Astrocyte (in vitro differentiated cells and primary cell): ENCODE data around the gene ARHGAP25. TPM values are rescaled to one million over a fixed set of nuclear protein-coding genes. Genes with fewer than 3 reads are reported as not detected.

ENCODE experiments used
- DNase-seq: peaks from one replicate; pipeline ENCODE4 v3.0.0-alpha.2; 2010; ENCODE audit warnings: low read depth
- FAIRE-seq: peaks from 2 replicates; lab custom pipeline; 2011; peaks lifted over from hg19 to GRCh38; lab: Jason Lieb, UNC
- H2AFZ ChIP-seq: 2 replicates; pipeline ENCODE4 v1.6.0; 2012; ENCODE audit warnings: low read depth, low read length, inconsistent platforms
- H3K27ac ChIP-seq: 2 replicates; pipeline ENCODE4 v1.5.1; 2011; ENCODE audit warnings: low read depth, low read length, inconsistent platforms
- H3K27me3 ChIP-seq: 2 replicates; pipeline ENCODE4 v1.6.0; 2011; ENCODE audit warnings: low read length, inconsistent platforms; ENCODE audit not compliant: insufficient read depth
- H3K36me3 ChIP-seq: 2 replicates; pipeline ENCODE4 v1.5.1; 2011; ENCODE audit warnings: low read length, inconsistent platforms; ENCODE audit not compliant: insufficient read depth
- H3K4me1 ChIP-seq: 2 replicates; pipeline ENCODE4 v1.5.1; 2011; ENCODE audit warnings: low read length, inconsistent platforms; ENCODE audit not compliant: insufficient read depth
- H3K4me2 ChIP-seq: 2 replicates; pipeline ENCODE4 v1.6.0; 2012; ENCODE audit warnings: low read length, inconsistent platforms
- H3K4me3 ChIP-seq: 2 replicates; pipeline ENCODE4 v1.5.1; 2011; ENCODE audit warnings: low read depth, mild to moderate bottlenecking, low read length, inconsistent platforms; ENCODE audit not compliant: insufficient read depth
- H3K79me2 ChIP-seq: 2 replicates; pipeline ENCODE4 v1.6.0; 2012; ENCODE audit warnings: mild to moderate bottlenecking, low read length, inconsistent platforms; ENCODE audit not compliant: insufficient read depth
- H3K9ac ChIP-seq: 2 replicates; pipeline ENCODE4 v1.6.0; 2012; ENCODE audit warnings: mild to moderate bottlenecking, low read length, inconsistent platforms
- H3K9me3 ChIP-seq: 2 replicates; pipeline ENCODE4 v1.5.1; 2012; ENCODE audit warnings: low read depth, mild to moderate bottlenecking, low read length, inconsistent platforms; ENCODE audit not compliant: insufficient read depth
- H4K20me1 ChIP-seq: 2 replicates; pipeline ENCODE4 v1.6.0; 2012; ENCODE audit warnings: low read length, inconsistent platforms; ENCODE audit not compliant: insufficient read depth
- H3K27ac Mint-ChIP-seq: one replicate; pipeline ENCODE4 v1.8.0; 2021; ENCODE audit warnings: mild to moderate bottlenecking, mixed read lengths; ENCODE audit not compliant: unreplicated experiment
- H3K27me3 Mint-ChIP-seq: one replicate; pipeline ENCODE4 v1.8.0; 2021; ENCODE audit warnings: low read depth, mixed read lengths; ENCODE audit not compliant: unreplicated experiment
- H3K36me3 Mint-ChIP-seq: one replicate; pipeline ENCODE4 v1.8.0; 2021; ENCODE audit warnings: low read depth, mixed read lengths; ENCODE audit not compliant: unreplicated experiment
- H3K4me1 Mint-ChIP-seq: one replicate; pipeline ENCODE4 v1.8.0; 2021; ENCODE audit warnings: low read depth, mixed read lengths; ENCODE audit not compliant: unreplicated experiment
- H3K4me3 Mint-ChIP-seq: one replicate; pipeline ENCODE4 v1.8.0; 2021; ENCODE audit warnings: mild to moderate bottlenecking, moderate library complexity, mixed read lengths; ENCODE audit not compliant: unreplicated experiment
- H3K9me3 Mint-ChIP-seq: one replicate; pipeline ENCODE4 v1.8.0; 2021; ENCODE audit warnings: mild to moderate bottlenecking, mixed read lengths; ENCODE audit not compliant: unreplicated experiment
- CTCF ChIP-seq: IDR thresholded peaks from 2 replicates; pipeline ENCODE4 v1.5.1; 2011; ENCODE audit warnings: low read depth, mild to moderate bottlenecking, inconsistent platforms, low read length, moderate library complexity; ENCODE audit not compliant: insufficient read depth
- EZH2 ChIP-seq: IDR thresholded peaks from 2 replicates; pipeline ENCODE4 v1.6.1; 2012; ENCODE audit warnings: mild to moderate bottlenecking, low read length, inconsistent platforms; ENCODE audit not compliant: insufficient read depth
- total RNA-seq: library from RNA; stranded (reverse); gene quantifications from 2 replicates; pipeline ENCODE4 v1.2.1, GENCODE V29; 2021

Gene ARHGAP25
- total RNA-seq, 1 donor from 2014 or later: 0.30 TPM

- Histone ChIP-seq H4K20me1 (no peaks in the 10 kb centered on the region), H3K27ac (no peak overlapping the region), H3K4me3 (no peak overlapping the region), H3K36me3 (no peaks in the 10 kb centered on the region), H3K9ac (no peak overlapping the region), H3K79me2 (no peaks in the 10 kb centered on the region), H2AFZ (no peak overlapping the region), H3K27me3 (no peaks in the 10 kb centered on the region), H3K9me3 (no peaks in the 10 kb centered on the region), H3K4me2 (no peak overlapping the region), H3K4me1 (no peaks in the 10 kb centered on the region)
- Mint-ChIP-seq H3K9me3 (no peaks in the 10 kb centered on the region), H3K4me3 (no peak overlapping the region), H3K27ac (no peak overlapping the region), H3K27me3 (peaks cover 1% of the 10 kb centered on the region), H3K36me3 (no peaks in the 10 kb centered on the region), H3K4me1 (no peaks in the 10 kb centered on the region)
- TF ChIP-seq EZH2 (no peak), CTCF (no peak)
- DNase-seq (no peak), FAIRE-seq (peak; percentile 56)
These were observed 47.6 kb upstream of the ARHGAP25 start for GRCh38 chr2:68687018-68687417.

GRCh38 chr2:68689553-68690537 lies 44.8 kb upstream of the ARHGAP25 start:
- Mint-ChIP-seq H3K4me1 (no peaks in the 10 kb centered on the region), H3K27ac (no peak overlapping the region)

More at GRCh38 chr2:68689553-68690537, 44.8 kb upstream of the ARHGAP25 start:
- H3K9ac ChIP-seq: no peak overlapping the region
- no peaks in the 10 kb centered on the region for H3K36me3 Mint-ChIP-seq
- no peaks in the 10 kb centered on the region for H3K9me3 Mint-ChIP-seq
- no peaks in the 10 kb centered on the region for H3K36me3 ChIP-seq
- H3K4me3 ChIP-seq: no peak overlapping the region
- H3K4me3 Mint-ChIP-seq: no peak overlapping the region
- no peaks in the 10 kb centered on the region for H4K20me1 ChIP-seq
- H3K4me2 ChIP-seq: no peak overlapping the region
- H3K4me1 ChIP-seq: no peaks in the 10 kb centered on the region
- peaks cover 1% of the 10 kb centered on the region for H3K27me3 Mint-ChIP-seq
- H3K27me3 ChIP-seq: peaks cover 2% of the 10 kb centered on the region
- H2AFZ ChIP-seq: no peak overlapping the region
- TF ChIP-seq CTCF: no peak
- no peak for TF ChIP-seq EZH2
- H3K79me2 ChIP-seq: no peaks in the 10 kb centered on the region
- no peak overlapping the region for H3K27ac ChIP-seq
- no peaks in the 10 kb centered on the region for H3K9me3 ChIP-seq
- FAIRE-seq (no peak), DNase-seq (no peak)
